ELF-1 (cell line): ENCODE measurements around the gene MMP25.

ENCODE experiments used
- DNase-seq: peaks from one replicate; pipeline ENCODE4 v3.0.0-alpha.2; 2016; ENCODE audit warnings: low read depth, low spot score

The MMP25 gene

GRCh38 chr16:3094289-3095027 is 48.1 kb downstream of the MMP25 start:
- peak; percentile 76 for DNase-seq

- no peak for DNase-seq
These were observed 49.5 kb downstream of the MMP25 start for GRCh38 chr16:3095869-3096268.

- DNase-seq = no peak
These were observed 50.0 kb downstream of the MMP25 start for GRCh38 chr16:3096362-3096761.

- DNase-seq = no peak
These were observed 50.9 kb downstream of the MMP25 start for GRCh38 chr16:3097266-3097665.

- peak; percentile 78 for DNase-seq
These were observed 52.4 kb downstream of the MMP25 start, which contains the start of gene ZSCAN10 for GRCh38 chr16:3098459-3099394. Gene ZSCAN10 (minus strand): TSS chr16:3099294. CDS start chr16:3092937, 6,357 bp downstream.

GRCh38 chr16:3099395-3099731 is 53.0 kb downstream of the MMP25 start:
- DNase-seq = no peak

- DNase-seq = peak; percentile 95
These were observed 53.6 kb downstream of the MMP25 start for GRCh38 chr16:3099732-3100499.

GRCh38 chr16:3101018-3101840 is 54.9 kb downstream of the MMP25 start:
- DNase-seq = peak; percentile 66

- DNase-seq = peak; percentile 92
These were observed 55.6 kb downstream of the MMP25 start for GRCh38 chr16:3101841-3102470.

- peak; percentile 92 for DNase-seq
These were observed 60.0 kb downstream of the MMP25 start for GRCh38 chr16:3106205-3106928.
